Stimulated activated naive CD4-positive, alpha-beta T cell (primary cell): ENCODE measurements around the gene PCBP4.
"Not testable (repeated sequence)": the region's sequence is repeated elsewhere in the genome, so short reads cannot be mapped to it uniquely, and the experiment has no call there.

ENCODE experiments used
- DNase-seq, 6 experiments: peaks; one replicate each; lab custom pipeline; 2025; lab: John Stamatoyannopoulos, UW

Gene PCBP4

GRCh38 chr3:51940648-51941462 lies 26.4 kb downstream of the PCBP4 start:
- no peak for DNase-seq

DNA sequence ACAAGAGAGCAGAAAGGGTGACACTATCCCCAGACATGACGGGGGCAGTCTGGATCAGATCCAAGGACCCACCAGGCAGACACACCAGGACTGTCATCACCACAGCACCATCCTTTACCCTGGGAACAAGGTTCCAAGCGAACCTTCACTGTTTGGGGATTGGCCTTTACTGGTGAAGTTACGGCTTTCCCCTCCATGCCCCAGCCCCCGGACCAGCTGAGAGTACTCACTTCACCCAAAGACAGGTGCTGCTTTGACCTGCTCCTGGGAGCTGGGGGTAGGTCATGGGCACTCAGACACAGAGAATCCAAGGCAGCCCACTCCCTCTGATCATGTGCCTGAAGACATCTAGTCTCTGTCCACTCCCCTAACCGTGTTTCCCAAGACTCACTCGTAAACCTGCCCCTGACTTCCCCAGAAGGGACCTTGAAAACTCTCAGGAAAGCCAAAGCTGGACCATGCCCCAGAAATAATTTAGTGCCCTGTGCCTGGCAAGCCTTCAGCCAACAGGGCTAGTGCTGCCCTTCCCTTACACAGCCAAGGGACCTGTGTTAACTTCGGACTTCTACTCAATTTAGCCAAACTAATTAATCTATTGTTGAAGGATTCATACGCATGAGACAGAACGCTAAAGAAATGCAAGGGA lies 28.4 kb downstream of the PCBP4 start:
- no peak for DNase-seq

DNA sequence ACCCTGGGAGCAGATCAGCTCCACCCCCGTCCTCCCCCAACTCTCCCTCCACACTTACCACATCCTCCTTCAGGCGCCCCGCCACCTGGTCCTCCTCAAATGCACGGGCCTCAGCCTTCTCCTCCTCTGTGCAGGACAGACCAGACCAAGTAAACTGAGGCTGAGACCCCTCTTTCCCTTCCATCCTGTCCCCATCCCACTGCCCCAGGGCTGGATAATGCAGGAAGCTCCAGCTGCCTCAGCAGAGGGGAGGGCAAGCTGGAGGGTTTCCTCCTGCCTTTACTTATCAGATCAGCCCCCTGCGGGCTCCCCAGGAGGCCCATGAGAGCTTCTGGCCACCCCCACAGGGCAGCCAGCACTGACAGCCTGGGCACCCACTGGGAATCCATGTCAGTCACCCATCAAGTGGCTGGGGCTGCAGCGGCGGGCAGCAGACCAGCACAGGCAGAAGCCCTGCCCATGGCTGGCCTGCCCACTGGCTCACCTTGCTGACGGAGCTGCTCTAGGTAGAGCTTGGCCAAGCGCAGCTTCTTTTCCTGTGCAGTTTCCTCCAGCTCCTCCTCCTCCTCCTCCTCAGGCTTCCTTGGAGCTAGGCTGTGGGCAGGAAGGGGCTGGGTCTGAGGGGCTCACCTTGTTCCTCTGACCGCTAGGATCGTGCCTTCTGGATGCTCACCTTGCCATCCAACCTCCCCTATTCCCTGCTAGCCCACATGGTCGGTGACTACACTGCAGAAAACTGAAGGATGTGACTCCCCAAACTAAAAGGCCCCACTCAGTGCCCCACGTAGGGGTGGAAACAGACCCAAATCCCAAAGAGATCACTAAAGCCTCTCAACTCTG lies 29.4 kb downstream of the PCBP4 start:
- DNase-seq, result no peak

DNA sequence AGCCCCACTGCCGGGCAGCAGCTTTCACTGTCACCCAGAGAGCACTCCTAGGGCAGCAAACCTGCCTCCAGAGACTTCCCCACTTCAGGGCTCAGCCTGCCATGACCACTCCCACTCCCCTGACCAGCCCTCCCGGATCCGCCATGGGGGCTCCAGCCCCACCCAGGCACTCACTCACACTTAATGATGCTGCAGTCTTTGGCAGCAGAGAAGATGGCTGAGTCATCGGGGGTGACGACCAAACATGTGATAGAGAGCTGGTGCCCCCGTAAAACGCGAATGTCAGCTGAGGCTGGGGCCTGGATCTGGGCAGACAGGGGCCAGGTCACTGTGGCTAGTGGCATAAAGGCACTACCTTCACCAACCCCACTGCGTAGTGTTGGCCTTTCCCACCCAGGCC lies 30.2 kb downstream of the PCBP4 start:
- no peak for DNase-seq

DNA sequence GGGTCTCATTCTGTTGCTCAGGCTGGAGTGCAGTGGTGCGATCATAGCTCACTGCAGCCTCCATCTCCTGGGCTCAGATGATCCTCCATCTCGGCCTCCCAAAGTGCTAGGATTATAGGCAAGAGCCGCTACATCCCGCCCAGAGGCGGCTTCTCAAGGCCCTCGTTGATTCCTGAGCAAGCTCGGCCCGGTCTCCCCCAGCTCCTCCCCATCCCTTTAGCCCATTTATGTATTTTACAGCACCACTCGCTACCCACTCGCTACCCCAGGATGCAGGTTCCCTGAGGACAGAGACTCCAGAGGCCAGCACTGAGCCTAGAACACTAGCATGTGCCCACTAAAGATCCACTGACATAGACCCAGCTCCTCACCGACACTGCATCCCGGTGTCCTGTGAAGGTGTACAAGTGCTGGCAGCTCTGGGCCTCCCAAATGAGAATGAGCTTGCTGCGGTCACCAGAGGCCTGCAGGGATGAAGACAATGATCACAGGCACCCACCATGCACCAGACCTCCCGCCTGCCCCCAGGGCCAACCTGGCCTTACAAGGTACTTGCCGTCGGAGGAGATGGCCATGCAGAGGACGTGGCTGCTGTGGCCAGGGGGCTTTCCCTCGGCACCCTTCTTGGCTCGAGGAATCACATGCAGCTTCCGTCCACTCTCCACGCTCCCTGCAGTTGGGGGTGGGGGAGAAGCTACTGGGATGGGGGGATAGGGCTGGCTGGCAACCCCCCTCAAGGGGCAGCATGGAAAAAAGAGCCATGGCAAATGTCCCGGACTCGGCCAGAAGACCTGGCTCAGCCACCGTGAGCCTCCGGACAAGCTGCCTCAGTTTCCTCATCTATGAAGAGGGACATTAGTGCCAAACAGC lies 31.1 kb downstream of the PCBP4 start:
- no peak for DNase-seq

DNA sequence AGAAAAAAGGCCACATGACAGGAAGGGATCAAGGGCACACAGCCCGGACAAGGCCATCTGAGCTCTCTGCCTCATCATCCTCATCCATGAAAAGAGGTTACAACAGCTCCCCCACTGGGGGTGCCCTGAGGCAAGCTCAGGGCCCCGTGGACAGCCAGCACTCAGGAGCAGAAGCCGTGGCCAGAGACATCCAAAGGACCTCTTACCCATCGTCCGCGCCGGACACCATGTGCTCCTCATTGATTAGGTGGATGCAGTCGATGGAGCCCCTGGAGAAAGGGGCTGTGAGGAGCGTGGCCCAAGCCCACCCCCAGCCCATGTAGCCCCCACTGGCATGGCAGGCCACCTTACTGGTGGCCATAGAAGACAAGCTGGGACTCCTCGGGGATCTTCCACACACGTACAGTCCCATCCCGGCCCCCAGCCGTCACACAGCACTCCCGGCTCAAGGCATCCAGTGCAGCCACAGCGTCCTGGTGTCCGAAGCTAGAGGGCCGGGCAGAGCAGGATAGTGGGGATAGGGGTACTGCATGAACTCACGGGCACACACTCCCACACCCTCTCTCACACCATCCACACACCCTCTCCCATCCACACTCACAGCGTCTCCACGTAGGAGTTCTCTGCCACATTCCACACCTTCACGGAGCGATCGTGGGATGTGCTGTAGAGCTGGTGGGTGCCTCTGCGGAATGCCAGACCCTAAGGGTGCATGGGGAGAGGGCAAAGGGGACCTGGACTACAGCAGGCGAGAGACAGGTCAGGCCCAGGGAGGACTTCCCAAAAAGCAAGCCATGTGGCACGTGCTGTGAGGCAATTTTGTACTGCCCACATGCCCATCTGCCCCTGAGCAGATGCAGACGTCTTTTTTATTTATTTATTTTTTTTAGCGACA lies 32.0 kb downstream of the PCBP4 start:
- no peak for DNase-seq

DNA sequence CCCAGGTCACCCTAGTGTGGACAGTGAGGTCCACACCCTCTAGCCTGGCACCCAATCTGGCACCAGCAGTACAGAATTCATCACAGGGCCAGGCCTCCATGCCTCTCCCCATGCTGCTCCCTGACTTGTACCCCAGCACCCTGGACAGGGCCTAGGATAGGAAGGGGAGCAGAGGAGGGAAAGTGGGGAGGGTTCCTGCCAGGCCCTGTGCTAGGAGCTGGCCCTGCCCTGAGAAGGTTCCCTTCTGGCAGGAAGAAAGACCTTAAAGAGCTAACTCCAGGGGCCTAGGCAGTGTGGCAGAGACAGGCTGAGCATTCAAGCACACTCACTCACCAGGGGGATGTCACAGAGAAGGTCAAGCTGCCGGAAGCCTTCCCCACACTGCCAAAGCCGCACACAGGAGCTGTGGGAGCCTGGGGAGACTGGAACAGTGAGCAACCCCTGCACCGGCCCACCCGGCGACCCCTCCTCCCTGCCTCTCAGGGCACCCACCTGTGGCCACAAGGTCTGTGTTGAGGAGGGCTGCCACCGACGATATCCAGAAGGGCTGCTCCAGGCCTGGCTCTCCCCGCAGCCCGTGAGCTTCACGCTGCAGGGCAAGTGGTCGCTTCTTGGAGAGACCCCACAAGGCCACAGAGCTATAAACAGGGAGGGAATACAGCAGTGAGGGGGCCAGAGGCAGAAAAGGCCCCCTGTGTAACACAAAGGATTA lies 33.0 kb downstream of the PCBP4 start:
- no peak for DNase-seq

GRCh38 chr3:51933471-51934138 lies 33.6 kb downstream of the PCBP4 start:
- DNase-seq, result no peak

DNA sequence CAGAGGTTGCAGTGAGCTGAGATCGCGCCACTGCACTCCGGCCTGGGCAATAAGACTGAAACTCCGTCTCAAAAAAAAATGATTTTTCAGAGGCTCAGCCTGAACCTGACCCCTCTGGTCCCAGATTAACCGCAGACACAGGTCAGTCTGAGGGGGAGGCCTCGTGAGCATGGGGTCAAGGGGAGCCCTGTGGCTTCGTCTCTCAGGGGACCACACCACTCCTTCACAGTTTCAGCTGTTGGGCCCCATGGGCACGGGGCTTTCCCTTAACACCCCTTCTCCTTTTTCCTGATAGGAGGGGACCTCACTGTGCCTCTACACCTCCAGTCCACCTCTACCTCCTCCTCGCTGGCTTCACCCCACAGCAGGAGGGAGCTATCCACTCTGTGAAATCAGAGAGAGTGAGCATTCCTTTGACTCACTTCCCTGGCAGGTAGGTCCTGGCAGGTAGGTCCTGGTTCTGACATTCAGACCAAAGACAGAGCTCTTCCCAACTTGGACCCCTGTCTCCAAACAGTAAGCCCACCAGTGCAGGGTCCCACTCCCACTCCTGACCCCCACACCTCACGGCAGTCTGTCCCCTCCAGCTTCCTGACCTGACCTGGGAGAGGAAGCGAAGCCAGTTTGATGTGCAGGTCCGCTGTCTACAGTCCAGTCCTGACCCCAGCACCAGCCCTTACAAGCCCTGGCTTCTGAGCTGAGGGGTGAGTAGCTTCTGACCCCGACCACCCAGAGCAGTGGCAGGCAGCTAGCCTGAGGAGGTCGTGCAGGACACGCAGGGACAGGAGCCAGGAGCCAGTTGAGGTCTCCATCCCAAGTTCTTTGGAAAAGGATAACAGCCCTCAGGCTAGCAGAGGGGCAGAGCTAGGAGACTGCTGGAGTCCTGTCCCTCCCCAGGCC lies 34.5 kb downstream of the PCBP4 start:
- no peak for DNase-seq

- no peak for DNase-seq
Observed at GRCh38 chr3:51931756-51932155, 35.5 kb downstream of the PCBP4 start.

GRCh38 chr3:51930439-51930838 lies 36.8 kb downstream of the PCBP4 start:
- no peak for DNase-seq

GRCh38 chr3:51929420-51930003 lies 37.7 kb downstream of the PCBP4 start:
- no peak for DNase-seq

DNA sequence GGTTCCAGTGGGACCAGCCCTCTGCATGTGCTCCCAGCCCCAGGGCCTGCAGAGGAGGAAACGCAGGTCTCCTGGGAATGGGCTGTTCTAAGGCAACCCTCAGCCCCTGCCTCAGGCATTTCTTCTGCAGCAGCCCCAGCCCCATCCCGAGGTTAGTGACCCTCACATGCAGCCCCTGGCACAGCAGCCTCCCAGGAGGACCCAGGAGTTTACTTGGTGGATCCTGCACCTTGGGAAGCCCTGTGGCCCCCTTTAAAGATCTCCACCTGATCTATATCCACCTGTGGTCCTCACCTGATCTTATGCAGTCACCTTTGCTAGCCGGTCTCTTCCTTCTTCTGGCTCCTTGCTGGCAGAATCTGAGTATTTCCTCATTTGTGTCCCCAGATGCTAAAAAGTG lies 38.3 kb downstream of the PCBP4 start:
- DNase-seq, result not testable (repeated sequence)

GRCh38 chr3:51928438-51928837 lies 38.8 kb downstream of the PCBP4 start:
- DNase-seq, result no peak

DNA sequence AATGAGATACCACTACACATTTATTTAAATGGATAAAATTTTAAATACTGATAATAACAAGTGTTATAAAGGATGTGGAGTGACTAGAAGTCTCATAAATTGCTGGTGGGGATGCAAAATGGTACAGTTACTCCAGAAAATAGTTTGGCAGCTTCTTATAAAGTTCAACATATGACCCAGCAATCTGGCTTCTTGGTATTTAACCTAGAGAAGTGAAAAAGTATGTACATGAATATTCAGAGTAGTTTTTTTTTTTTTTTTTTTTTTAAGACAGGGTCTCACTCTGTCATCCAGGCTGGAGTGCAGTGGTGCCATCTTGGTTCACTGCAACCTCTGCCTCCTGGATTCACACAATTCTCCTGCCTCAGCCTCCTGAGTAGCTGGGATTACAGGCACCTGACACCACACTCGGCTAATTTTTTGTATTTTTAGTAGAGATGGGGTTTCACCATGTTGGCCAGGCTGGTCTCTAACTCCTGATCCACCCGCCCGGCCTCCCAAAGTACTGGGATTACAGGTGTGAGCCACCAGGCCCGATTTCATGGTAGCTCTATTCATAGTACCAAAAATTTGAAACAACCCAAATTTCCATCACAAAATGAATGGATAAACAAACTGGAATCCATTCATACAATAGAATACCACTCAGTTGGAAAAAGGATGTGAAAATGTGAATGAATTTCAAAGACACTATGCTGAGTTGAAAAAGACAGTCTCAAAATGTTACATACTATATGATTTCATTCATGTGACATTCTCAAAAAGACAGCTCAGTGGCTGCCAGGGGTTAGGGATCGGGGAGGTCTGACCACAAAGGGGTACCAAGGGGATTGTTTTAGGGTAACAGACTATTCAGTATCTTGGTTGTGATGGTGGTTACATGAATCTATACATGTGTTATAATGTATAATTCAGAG lies 39.9 kb downstream of the PCBP4 start:
- no peak for DNase-seq

- no peak for DNase-seq
Observed at GRCh38 chr3:51921081-51921578, 46.1 kb downstream of the PCBP4 start.

DNA sequence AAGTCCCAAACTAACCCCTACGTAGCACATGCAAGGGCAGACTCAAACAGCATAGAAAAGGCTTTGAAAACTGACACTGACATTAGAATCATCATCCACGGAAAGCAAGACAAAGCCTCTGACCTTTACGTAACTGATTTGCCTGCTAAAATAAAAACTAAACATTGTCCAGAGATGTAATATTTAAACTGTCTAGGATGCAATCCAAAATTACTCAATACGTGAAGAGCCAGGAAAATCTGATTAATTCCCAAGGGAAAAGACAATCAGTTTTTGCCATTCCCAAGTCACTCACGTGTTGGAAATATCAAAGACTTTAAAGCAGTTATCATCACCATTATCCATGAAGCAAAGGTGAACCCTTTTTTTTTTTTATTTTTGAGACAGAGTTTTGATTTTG lies 50.8 kb downstream of the PCBP4 start:
- no peak for DNase-seq
